IgD-negative memory B cell (primary cell): ENCODE measurements around the gene ROBO1. TPM values are rescaled to one million over a fixed set of nuclear protein-coding genes. Genes with fewer than 3 reads are reported as not detected.

Experiments used
- H3K27ac Mint-ChIP-seq, 3 donors: one replicate each; pipeline ENCODE4 v1.8.0; 2020 to 2022; ENCODE audit warnings: mild to moderate bottlenecking in 3 of 3, mixed read lengths in 3 of 3, moderate library complexity in 1 of 3
- H3K27me3 Mint-ChIP-seq: one replicate; pipeline ENCODE4 v1.8.0; 2021; ENCODE audit warnings: mixed read lengths
- H3K36me3 Mint-ChIP-seq: one replicate; pipeline ENCODE4 v1.8.0; 2020; ENCODE audit warnings: mild to moderate bottlenecking, mixed read lengths
- H3K4me1 Mint-ChIP-seq, 3 donors: one replicate each; pipeline ENCODE4 v1.8.0; 2020 to 2022; ENCODE audit warnings: mixed read lengths in 3 of 3, mild to moderate bottlenecking in 1 of 3
- H3K4me3 Mint-ChIP-seq, 4 donors: one replicate each; pipeline ENCODE4 v1.8.0; 2020 to 2022; ENCODE audit warnings: mild to moderate bottlenecking in 4 of 4, mixed read lengths in 4 of 4, moderate library complexity in 3 of 4
- H3K9me3 Mint-ChIP-seq, 3 donors: one replicate each; pipeline ENCODE4 v1.8.0; 2020 to 2021; ENCODE audit warnings: mixed read lengths in 3 of 3, mild to moderate bottlenecking in 1 of 3
- polyA plus RNA-seq: library from polyadenylated mRNA; unstranded; fragments of 300-500 nt; fragmentation: Illumina TruSeq; gene quantifications from one replicate; pipeline ENCODE4 v1.2.3, GENCODE V29; 2021

Gene ROBO1
- polyA plus RNA-seq, 1 donor from 2014 or later: 2.3 TPM

GRCh38 chr3:78670746-78671145, 1097.1 kb downstream of the ROBO1 start:
- no peaks in the 10 kb centered on the region for H3K36me3 Mint-ChIP-seq
- no peak overlapping the region for H3K4me3 Mint-ChIP-seq
- no peaks in the 10 kb centered on the region for H3K27me3 Mint-ChIP-seq

GRCh38 chr3:78670094-78670493, 1097.7 kb downstream of the ROBO1 start:
- Mint-ChIP-seq H3K27me3 (no peaks in the 10 kb centered on the region), H3K4me1 (no peaks in the 10 kb centered on the region), H3K9me3 (peaks cover 0 to 5% (median 0%) of the 10 kb centered on the region in 3 donors), H3K4me3 (no peak overlapping the region), H3K27ac (no peak overlapping the region), H3K36me3 (no peaks in the 10 kb centered on the region)

More at GRCh38 chr3:78670746-78671145, 1097.1 kb downstream of the ROBO1 start:
- Mint-ChIP-seq H3K27ac (no peak overlapping the region), H3K9me3 (peaks cover 0 to 3% (median 0%) of the 10 kb centered on the region in 3 donors), H3K4me1 (no peaks in the 10 kb centered on the region)

GRCh38 chr3:78668302-78668701, 1099.5 kb downstream of the ROBO1 start:
- Mint-ChIP-seq H3K9me3 (peaks cover 0 to 8% (median 0%) of the 10 kb centered on the region in 3 donors), H3K4me1 (no peaks in the 10 kb centered on the region), H3K36me3 (no peaks in the 10 kb centered on the region), H3K27ac (no peak overlapping the region), H3K4me3 (no peak overlapping the region), H3K27me3 (no peaks in the 10 kb centered on the region)

GRCh38 chr3:78666470-78666800, 1101.4 kb downstream of the ROBO1 start:
- peaks cover 0 to 8% (median 0%) of the 10 kb centered on the region in 3 donors for H3K9me3 Mint-ChIP-seq
- H3K27ac Mint-ChIP-seq: no peak overlapping the region
- no peak overlapping the region for H3K4me3 Mint-ChIP-seq
- no peaks in the 10 kb centered on the region for H3K27me3 Mint-ChIP-seq
- no peaks in the 10 kb centered on the region for H3K4me1 Mint-ChIP-seq
- no peaks in the 10 kb centered on the region for H3K36me3 Mint-ChIP-seq

- H3K9me3 Mint-ChIP-seq: peaks cover 0 to 8% (median 0%) of the 10 kb centered on the region in 3 donors
- H3K27me3 Mint-ChIP-seq: no peaks in the 10 kb centered on the region
- no peak overlapping the region for H3K4me3 Mint-ChIP-seq
- H3K4me1 Mint-ChIP-seq: no peaks in the 10 kb centered on the region
- no peak overlapping the region for H3K27ac Mint-ChIP-seq
- H3K36me3 Mint-ChIP-seq: no peaks in the 10 kb centered on the region
These were observed 1101.9 kb downstream of the ROBO1 start for GRCh38 chr3:78665776-78666469.

GRCh38 chr3:78665101-78665500, 1102.7 kb downstream of the ROBO1 start:
- Mint-ChIP-seq H3K4me1 (no peaks in the 10 kb centered on the region), H3K27ac (no peak overlapping the region), H3K9me3 (peaks cover 0 to 5% (median 0%) of the 10 kb centered on the region in 3 donors), H3K4me3 (no peak overlapping the region), H3K36me3 (no peaks in the 10 kb centered on the region), H3K27me3 (no peaks in the 10 kb centered on the region)

- Mint-ChIP-seq H3K4me3 (no peak overlapping the region), H3K4me1 (no peaks in the 10 kb centered on the region), H3K36me3 (no peaks in the 10 kb centered on the region), H3K27ac (no peak overlapping the region), H3K27me3 (no peaks in the 10 kb centered on the region), H3K9me3 (peaks cover 0 to 5% (median 0%) of the 10 kb centered on the region in 3 donors)
These were observed 1106.8 kb downstream of the ROBO1 start for GRCh38 chr3:78660957-78661356.

- Mint-ChIP-seq H3K27me3 (no peaks in the 10 kb centered on the region), H3K4me1 (no peaks in the 10 kb centered on the region), H3K4me3 (no peak overlapping the region), H3K9me3 (no peaks in the 10 kb centered on the region), H3K36me3 (no peaks in the 10 kb centered on the region), H3K27ac (no peak overlapping the region)
These were observed 1108.3 kb downstream of the ROBO1 start for GRCh38 chr3:78659386-78659987.

GRCh38 chr3:78647726-78648125, 1120.1 kb downstream of the ROBO1 start:
- Mint-ChIP-seq H3K4me3 (no peak overlapping the region), H3K27ac (no peak overlapping the region), H3K36me3 (no peaks in the 10 kb centered on the region), H3K9me3 (peaks cover 0 to 5% (median 2%) of the 10 kb centered on the region in 3 donors), H3K4me1 (no peaks in the 10 kb centered on the region), H3K27me3 (no peaks in the 10 kb centered on the region)

GRCh38 chr3:78645628-78646310, 1122.0 kb downstream of the ROBO1 start:
- Mint-ChIP-seq H3K27me3 (no peaks in the 10 kb centered on the region), H3K4me3 (no peak overlapping the region), H3K4me1 (no peaks in the 10 kb centered on the region), H3K27ac (no peak overlapping the region), H3K9me3 (peaks cover 0 to 5% (median 2%) of the 10 kb centered on the region in 3 donors), H3K36me3 (no peaks in the 10 kb centered on the region)

GRCh38 chr3:78644847-78645246, 1123.0 kb downstream of the ROBO1 start:
- peaks cover 0 to 5% (median 2%) of the 10 kb centered on the region in 3 donors for H3K9me3 Mint-ChIP-seq
- H3K4me1 Mint-ChIP-seq: no peaks in the 10 kb centered on the region
- H3K4me3 Mint-ChIP-seq: no peak overlapping the region
- H3K36me3 Mint-ChIP-seq: no peaks in the 10 kb centered on the region
- H3K27ac Mint-ChIP-seq: no peak overlapping the region
- no peaks in the 10 kb centered on the region for H3K27me3 Mint-ChIP-seq

- Mint-ChIP-seq H3K4me1 (no peaks in the 10 kb centered on the region), H3K27me3 (no peaks in the 10 kb centered on the region), H3K4me3 (no peak overlapping the region), H3K36me3 (no peaks in the 10 kb centered on the region), H3K27ac (no peak overlapping the region), H3K9me3 (peaks cover 0 to 5% (median 2%) of the 10 kb centered on the region in 3 donors)
These were observed 1125.4 kb downstream of the ROBO1 start for GRCh38 chr3:78642226-78643035.

GRCh38 chr3:78641703-78642102, 1126.1 kb downstream of the ROBO1 start:
- Mint-ChIP-seq H3K27me3 (no peaks in the 10 kb centered on the region), H3K4me3 (no peak overlapping the region), H3K9me3 (peaks cover 0 to 5% (median 0%) of the 10 kb centered on the region in 3 donors), H3K27ac (no peak overlapping the region), H3K36me3 (no peaks in the 10 kb centered on the region), H3K4me1 (no peaks in the 10 kb centered on the region)

- Mint-ChIP-seq H3K27ac (no peak overlapping the region), H3K27me3 (no peaks in the 10 kb centered on the region), H3K36me3 (no peaks in the 10 kb centered on the region), H3K4me1 (no peaks in the 10 kb centered on the region), H3K4me3 (no peak overlapping the region), H3K9me3 (peaks cover 0 to 3% (median 3%) of the 10 kb centered on the region in 3 donors)
These were observed 1133.5 kb downstream of the ROBO1 start for GRCh38 chr3:78634316-78634715.

- Mint-ChIP-seq H3K27me3 (no peaks in the 10 kb centered on the region), H3K36me3 (no peaks in the 10 kb centered on the region), H3K27ac (no peak overlapping the region), H3K9me3 (peaks cover under 1 to 3% (median 3%) of the 10 kb centered on the region in 3 donors), H3K4me1 (peaks cover 0 to under 1% (median 0%) of the 10 kb centered on the region in 3 donors), H3K4me3 (no peak overlapping the region)
These were observed 1134.2 kb downstream of the ROBO1 start for GRCh38 chr3:78633626-78634025.
